Ovary (tissue), 3 donors: ENCODE results near the gene PER3.

Experiments
- CTCF ChIP-seq, 3 donors: fragments of 450-650 bp in 2 of 3; fragments of 200-600 bp in 1 of 3; IDR thresholded peaks; one replicate each; pipeline versions ENCODE4 v1.5.1 to v1.8.0; 2016 to 2022; ENCODE audit warnings: antibody characterized with exemption in 3 of 3, mild to moderate bottlenecking in 1 of 3
- POLR2A ChIP-seq: fragments of 450-650 bp; IDR thresholded peaks from one replicate; pipeline ENCODE4 v1.6.1; 2017; ENCODE audit warnings: antibody characterized with exemption, mild to moderate bottlenecking, moderate library complexity
- donor health status: DM: no; HTN: no; CAD: no.

GRCh38 chr1:7890853-7891252 is 106.8 kb downstream of the PER3 start:
- TF ChIP-seq POLR2A: no peak
- TF ChIP-seq CTCF (IDR thresholded peaks at IDR 0.05): no peak
